NCI-H226 (cell line): ENCODE measurements around the gene PTH1R.
"Not testable (repeated sequence)": the region's sequence is repeated elsewhere in the genome, so short reads cannot be mapped to it uniquely, and the experiment has no call there.

Experiments
- DNase-seq: peaks from one replicate; pipeline ENCODE4 v3.0.0-alpha.2; 2015

Gene PTH1R

GRCh38 chr3:46901591-46902187, 24.2 kb downstream of the PTH1R start:
- DNase-seq: no peak

GRCh38 chr3:46902188-46902631, 24.7 kb downstream of the PTH1R start:
- DNase-seq: no peak

GRCh38 chr3:46903341-46904302, 26.1 kb downstream of the PTH1R start:
- DNase-seq: peak; percentile 47

- no peak for DNase-seq
Measured at GRCh38 chr3:46904303-46905212, 27.0 kb downstream of the PTH1R start.

- DNase-seq: no peak
Measured at GRCh38 chr3:46905213-46905560, 27.7 kb downstream of the PTH1R start.

DNA sequence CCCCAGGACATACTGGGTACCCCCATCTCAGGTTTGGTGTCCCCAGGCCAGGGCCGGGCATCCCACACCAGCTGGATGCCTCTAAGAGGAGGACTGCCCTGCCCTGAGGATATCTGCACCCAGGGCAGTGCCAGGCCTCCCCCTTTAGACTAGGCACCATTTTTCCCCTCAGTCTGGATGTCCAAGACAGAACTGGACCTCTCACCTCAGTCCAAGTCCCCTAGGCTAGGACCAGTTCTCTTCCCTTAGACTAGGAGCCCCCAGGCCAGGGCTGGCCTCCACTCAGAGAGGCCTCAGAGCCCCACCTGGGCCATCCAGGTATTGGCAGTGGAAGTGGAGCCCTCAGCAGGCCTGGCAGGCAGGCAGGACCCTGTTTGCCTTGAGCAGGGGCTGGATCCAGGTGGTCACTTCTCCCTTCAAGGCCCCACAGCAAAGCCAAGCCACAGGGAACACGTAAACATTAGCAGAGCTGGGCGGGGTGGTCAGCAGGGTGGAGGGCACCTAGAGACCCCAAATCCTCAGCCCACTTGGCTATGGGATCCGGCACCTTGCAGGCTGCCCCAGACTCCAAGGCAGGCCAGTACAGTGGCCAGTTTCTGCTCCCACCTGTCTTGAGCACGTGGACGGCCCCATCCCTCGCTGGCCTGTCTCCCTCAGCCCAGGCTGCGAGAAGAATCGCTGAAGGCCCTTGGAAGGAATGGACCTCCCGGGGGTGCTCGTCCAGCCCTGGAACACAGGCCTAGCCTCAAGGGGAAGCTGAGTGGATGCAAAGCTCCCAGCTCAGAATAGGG, 28.3 kb downstream of the PTH1R start:
- no peak for DNase-seq

DNA sequence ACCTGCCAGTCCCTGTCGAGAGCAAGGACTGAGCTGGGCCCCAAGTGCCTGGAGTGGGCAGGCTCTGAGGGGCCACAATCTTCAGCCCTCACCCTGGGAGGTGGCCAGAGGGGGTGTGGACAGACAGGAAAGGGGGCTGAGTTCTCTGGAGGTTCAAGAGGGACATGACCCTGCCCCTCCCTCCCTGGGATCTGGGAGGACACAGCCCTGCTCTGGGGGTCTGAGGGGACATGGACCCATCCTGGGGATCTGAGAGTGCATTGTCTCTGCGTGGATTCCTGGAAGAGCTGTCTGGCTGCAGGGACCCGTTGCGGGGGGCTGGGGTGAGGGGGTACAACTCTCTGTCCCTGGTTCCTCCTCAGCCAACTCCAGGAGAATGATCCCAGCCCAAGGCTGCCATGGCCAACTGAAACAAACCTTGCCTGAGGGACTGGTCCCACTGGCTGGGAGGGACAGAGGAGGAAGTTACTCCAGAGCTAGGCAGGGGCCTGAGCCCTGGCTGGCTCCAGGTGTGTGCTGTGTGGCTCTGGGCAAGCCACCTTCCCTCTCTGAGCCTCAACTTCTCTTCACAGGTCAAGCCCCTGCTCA, 29.0 kb downstream of the PTH1R start:
- DNase-seq: no peak

- no peak for DNase-seq
Measured at GRCh38 chr3:46907271-46907670, 29.8 kb downstream of the PTH1R start.

DNA sequence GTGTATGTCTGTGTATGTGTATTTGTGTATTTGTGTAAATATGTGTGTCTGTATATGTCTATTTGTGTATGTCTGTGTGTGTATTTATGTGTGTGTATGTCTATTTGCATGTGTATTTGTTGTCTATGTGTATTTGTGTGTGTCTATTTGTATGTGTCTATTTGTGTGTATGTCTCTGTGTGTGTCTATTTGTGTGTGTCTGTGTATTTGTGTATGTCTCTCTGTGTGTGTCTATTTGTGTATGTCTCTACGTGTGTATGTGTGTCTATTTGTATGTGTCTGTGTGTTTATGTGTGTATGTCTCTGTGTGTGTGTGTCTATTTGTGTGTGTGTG, 30.4 kb downstream of the PTH1R start:
- no peak for DNase-seq

GRCh38 chr3:46908294-46908985, 30.9 kb downstream of the PTH1R start:
- DNase-seq: no peak

- no peak for DNase-seq
Measured at GRCh38 chr3:46908986-46909534, 31.5 kb downstream of the PTH1R start.

DNA sequence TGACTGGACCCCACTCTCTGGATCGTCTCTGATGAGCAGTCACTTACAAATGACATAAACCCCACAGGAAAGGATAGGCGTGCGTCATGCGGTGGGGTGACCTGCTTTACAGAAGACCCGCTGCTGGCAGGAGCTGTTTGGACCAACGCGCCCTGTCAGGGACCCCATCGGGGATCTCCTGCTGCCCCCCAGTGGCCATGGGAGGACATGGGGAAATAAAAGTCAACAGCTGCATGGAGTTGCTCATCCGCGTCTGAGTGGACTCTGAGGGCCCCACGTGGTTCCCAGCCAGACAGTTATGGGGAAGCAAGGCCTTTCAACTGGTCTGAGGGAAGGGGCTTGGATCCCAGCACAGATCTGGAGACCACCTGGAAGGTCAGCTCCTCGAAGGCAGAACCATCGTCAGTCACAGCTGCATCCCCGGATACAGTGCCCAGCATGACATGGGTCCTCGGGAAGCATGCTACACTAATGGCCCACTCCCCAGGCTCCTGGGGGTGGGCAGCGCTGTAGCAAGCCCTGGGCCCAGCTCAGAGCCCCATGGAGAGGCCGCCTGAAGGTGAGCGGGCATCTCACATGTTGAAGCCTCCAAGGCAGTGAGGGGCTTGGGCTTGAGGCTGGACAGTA, 32.1 kb downstream of the PTH1R start:
- DNase-seq: peak; percentile 65

DNA sequence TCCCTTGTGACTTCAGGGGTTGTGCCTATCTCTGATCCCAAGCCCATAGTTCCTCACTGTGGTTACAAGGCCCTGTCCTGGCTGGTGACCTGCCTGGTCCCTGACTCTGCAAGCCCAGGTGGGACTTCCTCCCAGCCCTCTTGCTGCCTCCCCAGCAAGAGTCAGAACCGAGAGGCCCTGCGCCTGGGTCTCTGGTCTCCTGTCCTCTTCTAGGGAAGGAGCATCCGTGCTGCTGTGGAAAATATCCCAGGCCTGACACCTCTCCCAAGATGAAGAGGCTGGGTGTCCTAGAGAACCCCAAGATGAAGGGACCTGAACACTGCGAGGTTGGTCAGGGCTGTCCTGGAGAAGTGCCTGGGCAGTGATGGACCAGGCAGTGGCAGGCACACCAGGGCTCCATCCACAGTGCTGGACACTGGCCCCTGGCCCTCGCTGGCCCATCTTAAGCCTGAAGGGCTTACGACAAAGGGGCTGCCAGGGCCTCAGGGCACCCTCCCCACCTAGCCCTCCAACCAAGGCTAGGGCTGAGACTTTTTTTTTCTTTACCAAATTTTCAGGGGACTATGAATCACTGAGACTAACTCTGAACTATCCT, 32.7 kb downstream of the PTH1R start:
- DNase-seq: no peak

DNA sequence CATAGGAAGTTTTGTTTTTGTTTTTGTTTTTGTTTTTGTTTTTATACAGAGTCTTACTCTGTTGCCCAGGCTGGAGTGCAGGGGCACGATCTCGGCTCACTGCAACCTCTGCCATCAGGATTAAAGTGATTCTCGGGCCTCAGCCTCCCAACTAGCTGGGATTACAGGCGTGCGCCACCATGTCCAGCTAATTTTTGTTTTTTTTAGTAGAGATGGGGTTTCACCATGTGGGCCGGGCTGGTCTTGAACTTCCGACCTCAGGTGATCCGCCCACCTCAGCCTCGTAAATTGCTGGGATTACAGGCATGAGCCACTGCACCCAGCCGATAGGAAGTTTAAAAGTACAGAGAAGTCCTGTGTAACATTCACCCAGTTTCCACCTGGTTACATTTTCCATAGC, 33.4 kb downstream of the PTH1R start:
- not testable (repeated sequence) for DNase-seq

- no peak for DNase-seq
Measured at GRCh38 chr3:46912986-46913385, 35.5 kb downstream of the PTH1R start.

DNA sequence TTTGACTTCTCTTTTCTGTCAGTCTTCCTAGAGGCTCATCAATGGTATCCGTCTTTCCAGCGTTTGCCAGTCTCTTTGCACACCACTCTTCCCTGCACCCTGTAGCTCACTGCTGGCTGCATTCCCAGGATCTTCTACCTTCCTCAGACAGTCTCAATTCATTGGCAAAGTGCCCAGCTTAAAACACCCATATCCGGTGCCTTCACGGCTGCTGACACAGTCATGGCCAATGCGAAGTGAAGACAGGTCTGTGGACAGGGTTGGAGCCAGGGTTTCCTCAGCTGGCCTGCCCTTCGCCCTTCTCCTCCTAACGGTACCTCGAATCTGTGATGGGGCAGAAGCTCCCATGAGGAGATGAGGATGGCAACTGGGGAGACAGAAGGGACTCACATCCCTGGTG, 36.1 kb downstream of the PTH1R start:
- peak; percentile 94 for DNase-seq

DNA sequence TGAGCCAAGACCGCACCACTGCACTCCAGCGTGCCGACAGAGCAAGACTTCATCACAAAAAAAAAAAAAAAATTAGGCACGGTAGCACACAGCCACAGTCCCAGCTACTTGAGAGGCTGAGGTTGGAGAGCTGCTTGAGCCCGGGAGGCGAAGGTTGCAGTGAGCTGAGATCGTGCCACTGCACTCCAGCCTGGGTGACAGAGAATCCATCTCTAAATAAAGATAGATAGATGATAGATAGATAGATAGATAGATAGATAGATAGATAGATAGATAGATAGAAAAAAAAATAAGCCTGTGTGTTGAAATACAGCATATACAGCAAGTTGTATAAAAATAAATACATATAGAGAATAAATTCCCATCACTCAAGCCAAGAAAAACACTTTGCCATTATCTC, 37.3 kb downstream of the PTH1R start:
- DNase-seq: no peak

GRCh38 chr3:46915297-46915822, 37.8 kb downstream of the PTH1R start:
- DNase-seq: no peak

- DNase-seq: no peak
Measured at GRCh38 chr3:46916278-46916677, 38.8 kb downstream of the PTH1R start.

GRCh38 chr3:46916799-46917198, 39.3 kb downstream of the PTH1R start:
- no peak for DNase-seq
